A549 (cell line): ENCODE data around the gene TUT7. TPM values are rescaled to one million over a fixed set of nuclear protein-coding genes. Genes with fewer than 3 reads are reported as not detected.

Experiments
- ATAC-seq, 2 experiments: fragments of 200-7000 bp in 1 of 2; fragments of >200 bp in 1 of 2; cut with Nextera tagmentation in 1 of 2; cut with Tn5 transposase in 1 of 2; 3 replicates each; pipeline versions ENCODE4 v1.8.0 to v1.9.1; 2018 to 2020; ENCODE audit warnings: mild to moderate bottlenecking in 1 of 2, moderate library complexity in 1 of 2
- CTCF ChIA-PET: fragments of 300-600 bp; sonication (Branson Sonifier 250); formaldehyde crosslinking; extraction: SDS; loops from one replicate; lab custom pipeline; 2021; ENCODE audit warnings: antibody characterized with exemption, inconsistent platforms; lab: Yijun Ruan, JAX
- POLR2A ChIA-PET: fragments of 350-600 bp; formaldehyde crosslinking; extraction: SDS; loops from one replicate; lab custom pipeline; 2021; ENCODE audit warnings: antibody characterized with exemption, inconsistent platforms; lab: Yijun Ruan, JAX
- DNase-seq, 2 experiments: peaks; one replicate each; pipeline versions ENCODE4 v3.0.0 to v3.0.0-alpha.2; 2011 to 2016; ENCODE audit warnings: low read depth in 1 of 2, low spot score in 1 of 2
- FAIRE-seq: peaks from 2 replicates; lab custom pipeline; 2011; peaks lifted over from hg19 to GRCh38; lab: Jason Lieb, UNC
- H3K27ac ChIP-seq, 2 experiments: fragments of >200 bp; sonication (Bioruptor Twin); formaldehyde crosslinking; 3 replicates each; pipeline ENCODE4 v1.5.1; 2016 to 2017
- H3K4me1 ChIP-seq: fragments of >200 bp; sonication (Bioruptor Twin); formaldehyde crosslinking; 3 replicates; pipeline ENCODE4 v1.6.1; 2016
- H3K4me2 ChIP-seq: fragments of >200 bp; sonication (Bioruptor Twin); formaldehyde crosslinking; 3 replicates; pipeline ENCODE4 v1.6.1; 2016
- H3K4me3 ChIP-seq: fragments of >200 bp; sonication (Bioruptor Twin); formaldehyde crosslinking; 3 replicates; pipeline ENCODE4 v1.5.1; 2016
- H3K9me3 ChIP-seq: fragments of >200 bp; sonication (Bioruptor Twin); formaldehyde crosslinking; 3 replicates; pipeline ENCODE4 v1.6.1; 2016
- BHLHE40 ChIP-seq: IDR thresholded peaks from 2 replicates; pipeline ENCODE4 v1.6.1; 2012; ENCODE audit warnings: low read depth, low read length, inconsistent platforms
- CBX2 ChIP-seq: fragments of 200-600 bp; sonication (generic); IDR thresholded peaks from 2 replicates; pipeline ENCODE4 v1.6.1; 2016; ENCODE audit warnings: low read depth, mild to moderate bottlenecking, borderline replicate concordance
- CBX8 ChIP-seq: fragments of 200-600 bp; sonication (generic); IDR thresholded peaks from 2 replicates; pipeline ENCODE4 v1.6.1; 2016
- CHD2 ChIP-seq: fragments of 150-350 bp; IDR thresholded peaks from 2 replicates; pipeline ENCODE4 v1.6.1; 2014; ENCODE audit warnings: low read length; ENCODE audit not compliant: partially characterized antibody
- CHD4 ChIP-seq: fragments of 200-600 bp; sonication (generic); IDR thresholded peaks from 2 replicates; pipeline ENCODE4 v1.6.1; 2016; ENCODE audit warnings: antibody characterized with exemption, mild to moderate bottlenecking, borderline replicate concordance
- E2F6 ChIP-seq: IDR thresholded peaks from 2 replicates; pipeline ENCODE4 v1.6.1; 2012; ENCODE audit warnings: low read depth, borderline replicate concordance
- EHMT2 ChIP-seq: fragments of 200-600 bp; sonication (generic); IDR thresholded peaks from 2 replicates; pipeline ENCODE4 v1.6.1; 2016; ENCODE audit warnings: antibody characterized with exemption, low read depth, mild to moderate bottlenecking, moderate library complexity
- ESRRA ChIP-seq: fragments of 150-350 bp; IDR thresholded peaks from 2 replicates; pipeline ENCODE4 v1.6.1; 2014; ENCODE audit warnings: mild to moderate bottlenecking, low read length, borderline replicate concordance
- FOSB ChIP-seq: fragments of 250-450 bp; sonication (Bioruptor Pico); IDR thresholded peaks from 2 replicates; pipeline ENCODE4 v1.5.0; 2020; ENCODE audit warnings: mild to moderate bottlenecking, moderate library complexity
- FOSL2 ChIP-seq, 2 experiments: fragments of 450-650 bp in 1 of 2; fragments of >200 bp in 1 of 2; sonication (Bioruptor Twin) in 1 of 2; formaldehyde crosslinking; IDR thresholded peaks; 2 replicates each; pipeline versions ENCODE4 v1.5.0 to v1.6.1; 2016 to 2020; ENCODE audit warnings: mild to moderate bottlenecking in 1 of 2, moderate library complexity in 1 of 2
- FOXS1 ChIP-seq: fragments of 250-450 bp; sonication (Bioruptor Pico); IDR thresholded peaks from 2 replicates; pipeline ENCODE4 v1.5.0; 2020; ENCODE audit warnings: mild to moderate bottlenecking, moderate library complexity
- GATA3 ChIP-seq: IDR thresholded peaks from 2 replicates; pipeline ENCODE4 v1.6.1; 2012; ENCODE audit warnings: borderline replicate concordance
- HEYL ChIP-seq: fragments of 250-450 bp; sonication (Bioruptor Pico); IDR thresholded peaks from 2 replicates; pipeline ENCODE4 v1.8.0; 2021; ENCODE audit warnings: mild to moderate bottlenecking, moderate library complexity
- HOXB13 ChIP-seq: fragments of 250-450 bp; sonication (Bioruptor Pico); IDR thresholded peaks from 2 replicates; pipeline ENCODE4 v1.5.0; 2020; ENCODE audit warnings: low read depth, mild to moderate bottlenecking, moderate library complexity
- MYC ChIP-seq: IDR thresholded peaks from 2 replicates; pipeline ENCODE4 v1.6.1; 2012; ENCODE audit warnings: mild to moderate bottlenecking, inconsistent platforms, low read length, improper control_type of control experiment, borderline replicate concordance
- NR3C1 ChIP-seq: fragments of >200 bp; sonication (Bioruptor Twin); formaldehyde crosslinking; IDR thresholded peaks from 3 replicates; pipeline ENCODE4 v1.6.1; 2017
- PHF8 ChIP-seq: fragments of 200-600 bp; sonication (generic); IDR thresholded peaks from 2 replicates; pipeline ENCODE4 v1.6.1; 2016; ENCODE audit warnings: low read depth, mild to moderate bottlenecking, antibody characterized with exemption, moderate library complexity, borderline replicate concordance
- POLR2A ChIP-seq: IDR thresholded peaks from 2 replicates; pipeline ENCODE4 v1.6.1; 2012; ENCODE audit warnings: mild to moderate bottlenecking, low read length
- RAD21 ChIP-seq, 2 experiments: fragments of >200 bp in 1 of 2; sonication (Bioruptor Twin) in 1 of 2; formaldehyde crosslinking in 1 of 2; IDR thresholded peaks in 1 of 2; conservative IDR thresholded peaks in 1 of 2; 2 replicates in 1 of 2; 3 replicates in 1 of 2; pipeline ENCODE4 v1.6.1; 2012 to 2018; ENCODE audit warnings: inconsistent platforms in 1 of 2
- RNF2 ChIP-seq: fragments of 200-600 bp; sonication (generic); IDR thresholded peaks from 2 replicates; pipeline ENCODE4 v1.6.1; 2016; ENCODE audit warnings: low read depth, mild to moderate bottlenecking, antibody characterized with exemption, moderate library complexity, borderline replicate concordance
- SREBF2 ChIP-seq: fragments of 450-650 bp; IDR thresholded peaks from 2 replicates; pipeline ENCODE4 v1.6.1; 2014; ENCODE audit warnings: mild to moderate bottlenecking, moderate library complexity
- TP53 ChIP-seq: fragments of 250-450 bp; sonication (Bioruptor Pico); IDR thresholded peaks from 2 replicates; pipeline ENCODE4 v1.5.0; 2021; ENCODE audit warnings: mild to moderate bottlenecking, moderate library complexity
- USF2 ChIP-seq: fragments of 450-650 bp; IDR thresholded peaks from 2 replicates; pipeline ENCODE4 v1.6.1; 2014; ENCODE audit warnings: antibody characterized with exemption
- ZC3H11A ChIP-seq: fragments of 450-650 bp; IDR thresholded peaks from 2 replicates; pipeline ENCODE4 v1.6.1; 2014; ENCODE audit warnings: antibody characterized with exemption, mild to moderate bottlenecking
- ZFP36 ChIP-seq: fragments of 450-650 bp; IDR thresholded peaks from 2 replicates; pipeline ENCODE4 v1.6.1; 2014; ENCODE audit warnings: borderline replicate concordance; ENCODE audit not compliant: partially characterized antibody
- WGBS: methylation state at CpG from one replicate; pipeline ENCODE4 v1.1.6; 2017; ENCODE audit errors: missing lambda C conversion rate; 5-methylcytosine and 5-hydroxymethylcytosine counted together
- polyA plus RNA-seq, 4 experiments: library from polyadenylated mRNA; depleted of rRNA in 3 of 4; stranded (reverse); fragments of >200 nt; fragmentation: RNase III in 1 of 4; extraction: RNeasy Plus Mini Kit Qiagen cat#74134 plus additional on column Dnase treatment in 1 of 4; gene quantifications; 2 replicates in 3 of 4; 3 replicates in 1 of 4; pipeline ENCODE4 v1.2.3, GENCODE V29; 2011 to 2017

TUT7 gene
- polyA plus RNA-seq, 2 of the 4 experiments (the other 2 are of a cell fraction), result 12.1 to 27.0 TPM

GRCh38 chr9:86246752-86247161, 107.5 kb downstream of the TUT7 start:
- 60% methylated on average over 6 of the region's 6 CpGs for WGBS
- peak in 1 of 2 experiments; percentile 14 for DNase-seq
- POLR2A ChIA-PET, result no interaction called here
- Histone ChIP-seq H3K27ac (no peak overlapping the region), H3K9me3 (no peaks in the 10 kb centered on the region), H3K4me3 (no peak overlapping the region), H3K4me2 (no peak overlapping the region), H3K4me1 (no peaks in the 10 kb centered on the region)
- CTCF ChIA-PET, result interaction anchor here (1.0 to 2.4 kb wide), 4 partner anchors 9 to 45 kb away, joined by 3 to 12 read pairs (median 4); no protein-coding TSS in a partner anchor
- no peak for FAIRE-seq
- TF ChIP-seq CBX8 (no peak), EHMT2 (no peak), RAD21 (conservative IDR thresholded peaks at IDR 0.05 in 1 of 2, IDR thresholded peaks at IDR 0.05 in 1 of 2) (peak in 1 of 2 experiments; percentile 24; a peak in 1 of 5 replicates), SREBF2 (no peak), HOXB13 (no peak)
- peak in 1 of 2 experiments; percentile 66; a peak in 3 of 6 replicates for ATAC-seq

- DNase-seq (no peak), ATAC-seq (no peak), FAIRE-seq (no peak)
- Histone ChIP-seq H3K4me2 (no peak overlapping the region), H3K4me3 (no peak overlapping the region), H3K9me3 (no peaks in the 10 kb centered on the region), H3K27ac (no peak overlapping the region), H3K4me1 (no peaks in the 10 kb centered on the region)
- TF ChIP-seq ESRRA, result no peak
- TF ChIP-seq E2F6, result no peak
- no peak for TF ChIP-seq CBX2
- TF ChIP-seq CHD2, result no peak
- TF ChIP-seq GATA3, result no peak
- ChIA-PET POLR2A (no interaction called here), CTCF (interaction anchor here (0.6 to 4.0 kb wide), 5 partner anchors 8 to 147 kb away, joined by 3 to 26 read pairs (median 3); no protein-coding TSS in a partner anchor)
- WGBS, result 80% methylated on average over 2 of the region's 2 CpGs
Measured at GRCh38 chr9:86242071-86242470, 112.1 kb downstream of the TUT7 start.

- no peak overlapping the region for H3K27ac ChIP-seq
- no peaks in the 10 kb centered on the region for H3K9me3 ChIP-seq
- FAIRE-seq (no peak), DNase-seq (no peak), ATAC-seq (no peak)
- TF ChIP-seq FOSL2 (IDR thresholded peaks at IDR 0.05), result no peak
- TF ChIP-seq FOSL2 (CRISPR knock-in tag; IDR thresholded peaks at IDR 0.05), result no peak
- no peak for TF ChIP-seq ZC3H11A
- no peak for TF ChIP-seq BHLHE40
- TF ChIP-seq PHF8, result no peak
- no peak for TF ChIP-seq NR3C1
- no peak for TF ChIP-seq CHD4
- no peak for TF ChIP-seq TP53 (CRISPR knock-in tag)
- no peak for TF ChIP-seq RNF2
- TF ChIP-seq HEYL (CRISPR knock-in tag), result no peak
- TF ChIP-seq CBX8, result no peak
- no peak for TF ChIP-seq FOXS1
- TF ChIP-seq MYC, result no peak
- TF ChIP-seq USF2, result no peak
- no peak for TF ChIP-seq CBX2
- no peak for TF ChIP-seq ZFP36
- no peak for TF ChIP-seq FOSB
- no peak for TF ChIP-seq POLR2A
- H3K4me1 ChIP-seq, result no peaks in the 10 kb centered on the region
- ChIA-PET POLR2A (no interaction called here), CTCF (interaction anchor here (0.6 to 4.0 kb wide), 9 partner anchors 9 to 1206 kb away, joined by 3 to 26 read pairs (median 3); no protein-coding TSS in a partner anchor)
- H3K4me2 ChIP-seq, result no peak overlapping the region
- H3K4me3 ChIP-seq, result no peak overlapping the region
- 83% methylated on average over 7 of the region's 7 CpGs for WGBS
Measured at GRCh38 chr9:86241216-86241615, 113.0 kb downstream of the TUT7 start.
